H9 (cell line): ENCODE measurements around the gene TMEM150B. TPM values are rescaled to one million over a fixed set of nuclear protein-coding genes. Genes with fewer than 3 reads are reported as not detected.

Experiments
- DNase-seq: peaks from one replicate; pipeline ENCODE4 v3.0.0-alpha.2; 2017
- H2AFZ ChIP-seq: one replicate; pipeline ENCODE4 v1.6.1; 2013; ENCODE audit warnings: mild to moderate bottlenecking, low read length, control low read depth, moderate library complexity
- H2AK5ac ChIP-seq: 2 replicates; pipeline ENCODE4 v1.6.1; 2013; ENCODE audit warnings: low read length, control low read depth, mixed read lengths; ENCODE audit not compliant: insufficient read length
- H2BK120ac ChIP-seq: one replicate; pipeline ENCODE4 v1.6.1; 2013; ENCODE audit warnings: low read depth, mild to moderate bottlenecking, low read length, control low read depth, inconsistent platforms; ENCODE audit not compliant: poor library complexity, severe bottlenecking
- H2BK12ac ChIP-seq: 2 replicates; pipeline ENCODE4 v1.6.1; 2013; ENCODE audit warnings: low read length, control low read depth, mixed read lengths, low read depth; ENCODE audit not compliant: insufficient read length
- H2BK15ac ChIP-seq: 2 replicates; pipeline ENCODE4 v1.6.1; 2013; ENCODE audit warnings: low read depth, low read length, control low read depth
- H2BK20ac ChIP-seq: one replicate; pipeline ENCODE4 v1.6.1; 2013; ENCODE audit warnings: low read depth, mild to moderate bottlenecking, low read length, control low read depth, inconsistent platforms; ENCODE audit not compliant: poor library complexity, severe bottlenecking
- H2BK5ac ChIP-seq: 2 replicates; pipeline ENCODE4 v1.6.1; 2013; ENCODE audit warnings: low read length, control low read depth, mixed read lengths; ENCODE audit not compliant: insufficient read length
- H3K14ac ChIP-seq: 2 replicates; pipeline ENCODE4 v1.6.1; 2013; ENCODE audit warnings: low read length, control low read depth; ENCODE audit not compliant: insufficient read depth
- H3K18ac ChIP-seq: 2 replicates; pipeline ENCODE4 v1.6.1; 2013; ENCODE audit warnings: low read depth, mild to moderate bottlenecking, mixed read lengths, low read length, control low read depth; ENCODE audit not compliant: insufficient read length
- H3K23ac ChIP-seq: 2 replicates; pipeline ENCODE4 v1.6.1; 2013; ENCODE audit warnings: low read length, control low read depth, mixed read lengths, low read depth; ENCODE audit not compliant: insufficient read length
- H3K23me2 ChIP-seq: 2 replicates; pipeline ENCODE4 v1.6.1; 2013; ENCODE audit warnings: low read depth, mild to moderate bottlenecking, mixed read lengths, low read length, control low read depth; ENCODE audit not compliant: insufficient read length, poor library complexity, severe bottlenecking
- H3K27ac ChIP-seq: 2 replicates; pipeline ENCODE4 v1.5.1; 2013; ENCODE audit warnings: low read length, control low read depth, mixed read lengths, low read depth; ENCODE audit not compliant: insufficient read length
- H3K27me3 ChIP-seq: 2 replicates; pipeline ENCODE4 v1.6.1; 2013; ENCODE audit warnings: low read length, control low read depth, inconsistent platforms; ENCODE audit not compliant: insufficient read depth
- H3K4ac ChIP-seq: 2 replicates; pipeline ENCODE4 v1.6.1; 2013; ENCODE audit warnings: low read depth, mild to moderate bottlenecking, control low read depth, inconsistent platforms, low read length, moderate library complexity
- H3K4me1 ChIP-seq: 2 replicates; pipeline ENCODE4 v1.6.1; 2013; ENCODE audit warnings: low read length, control low read depth, inconsistent platforms; ENCODE audit not compliant: insufficient read depth
- H3K4me2 ChIP-seq: 2 replicates; pipeline ENCODE4 v1.6.1; 2013; ENCODE audit warnings: low read length, control low read depth, mixed read lengths; ENCODE audit not compliant: insufficient read length, insufficient read depth
- H3K56ac ChIP-seq: 2 replicates; pipeline ENCODE4 v1.6.1; 2013; ENCODE audit warnings: low read depth, mild to moderate bottlenecking, mixed read lengths, low read length, control low read depth; ENCODE audit not compliant: insufficient read length
- H3K79me1 ChIP-seq: 2 replicates; pipeline ENCODE4 v1.6.1; 2013; ENCODE audit warnings: low read depth, mild to moderate bottlenecking, moderate library complexity, low read length, control low read depth, inconsistent platforms; ENCODE audit not compliant: insufficient read depth, poor library complexity, severe bottlenecking
- H3K79me2 ChIP-seq: 2 replicates; pipeline ENCODE4 v1.6.1; 2013; ENCODE audit warnings: low read length, control low read depth, inconsistent platforms; ENCODE audit not compliant: insufficient read depth
- H3K9ac ChIP-seq: 2 replicates; pipeline ENCODE4 v1.6.1; 2013; ENCODE audit warnings: low read length, control low read depth, mixed read lengths; ENCODE audit not compliant: insufficient read length; ENCODE audit errors: extremely low read depth
- H3K9me3 ChIP-seq: one replicate; pipeline ENCODE4 v1.6.1; 2013; ENCODE audit warnings: low read depth, low read length, inconsistent platforms; ENCODE audit not compliant: control insufficient read depth
- H3T11ph ChIP-seq: one replicate; pipeline ENCODE4 v1.6.1; 2013; ENCODE audit warnings: mild to moderate bottlenecking, low read length, control low read depth, inconsistent platforms
- H4K20me1 ChIP-seq: one replicate; pipeline ENCODE4 v1.6.1; 2013; ENCODE audit not compliant: control insufficient read depth, insufficient read length, insufficient read depth
- H4K5ac ChIP-seq: 2 replicates; pipeline ENCODE4 v1.6.1; 2013; ENCODE audit warnings: low read depth, mild to moderate bottlenecking, mixed read lengths, low read length, control low read depth; ENCODE audit not compliant: insufficient read length
- H4K8ac ChIP-seq: replicated peaks from 2 replicates; pipeline ENCODE4 v1.6.1; 2013; ENCODE audit warnings: low read length, control low read depth, mixed read lengths, low read depth; ENCODE audit not compliant: insufficient read length
- H4K91ac ChIP-seq: 2 replicates; pipeline ENCODE4 v1.6.1; 2013; ENCODE audit warnings: low read depth, mild to moderate bottlenecking, moderate library complexity, mixed read lengths, low read length, control low read depth; ENCODE audit not compliant: insufficient read length
- H3K27ac Mint-ChIP-seq, 3 experiments: 2 replicates in 2 of 3; 3 replicates in 1 of 3; pipeline ENCODE4 v1.8.0; 2020 to 2021; ENCODE audit warnings: mixed read lengths in 3 of 3, mild to moderate bottlenecking in 1 of 3, moderate library complexity in 1 of 3
- H3K27me3 Mint-ChIP-seq: 2 replicates; pipeline ENCODE4 v1.8.0; 2021; ENCODE audit warnings: low read depth, mild to moderate bottlenecking, moderate library complexity, mixed read lengths
- H3K36me3 Mint-ChIP-seq, 3 experiments: 2 replicates in 2 of 3; 3 replicates in 1 of 3; pipeline ENCODE4 v1.8.0; 2020 to 2021; ENCODE audit warnings: low read depth in 3 of 3, mixed read lengths in 3 of 3; ENCODE audit not compliant: insufficient read depth in 1 of 3
- H3K4me1 Mint-ChIP-seq, 2 experiments: 2 replicates each; pipeline ENCODE4 v1.8.0; 2020; ENCODE audit warnings: mixed read lengths in 2 of 2
- H3K4me3 Mint-ChIP-seq, 2 experiments: 2 replicates in 1 of 2; 3 replicates in 1 of 2; pipeline ENCODE4 v1.8.0; 2020 to 2021; ENCODE audit warnings: mild to moderate bottlenecking in 2 of 2, mixed read lengths in 2 of 2, moderate library complexity in 1 of 2
- H3K9me3 Mint-ChIP-seq, 2 experiments: 2 replicates in 1 of 2; 3 replicates in 1 of 2; pipeline ENCODE4 v1.8.0; 2020; ENCODE audit warnings: mild to moderate bottlenecking in 2 of 2, mixed read lengths in 2 of 2, moderate library complexity in 1 of 2
- CTCF ChIP-seq: fragments of 200-600 bp; sonication (generic); conservative IDR thresholded peaks from 3 replicates; pipeline ENCODE4 v1.8.0; 2021; ENCODE audit warnings: antibody characterized with exemption, mild to moderate bottlenecking
- WGBS: extraction: QIAGEN DNeasy Blood & Tissue Kit; methylation state at CpG from one replicate; pipeline ENCODE4 v1.1.7; 2013; ENCODE audit warnings: missing lambda C conversion rate, low lambda C conversion rate, mixed read lengths; ENCODE audit not compliant: insufficient read length; ENCODE audit errors: extremely low coverage; 5-methylcytosine and 5-hydroxymethylcytosine counted together
- total RNA-seq: library from RNA; stranded (reverse); gene quantifications from 2 replicates; pipeline ENCODE4 v1.2.1, GENCODE V29; 2021

The TMEM150B gene
- total RNA-seq, 1 experiment from 2014 or later = 0.63 TPM

GRCh38 chr19:55373306-55373992 lies 48.3 kb upstream of the TMEM150B start:
- Mint-ChIP-seq H3K4me1 (peaks cover 35 to 56% of the 10 kb centered on the region in 2 experiments), H3K36me3 (peaks cover 0 to 6% (median 0%) of the 10 kb centered on the region in 3 experiments; a peak in 1 of 7 replicates), H3K27ac (peak overlapping the region; percentile 17 to 55 (median 46); a peak in 3 of 7 replicates), H3K9me3 (peaks cover 0 to 5% of the 10 kb centered on the region in 2 experiments; a peak in 2 of 5 replicates), H3K4me3 (peak overlapping the region; percentile 4 to 51; a peak in 3 of 5 replicates), H3K27me3 (peaks cover 68% of the 10 kb centered on the region)
- no peaks in the 10 kb centered on the region for H4K20me1 ChIP-seq
- H3K79me2 ChIP-seq = no peaks in the 10 kb centered on the region
- H4K8ac ChIP-seq = no peak overlapping the region
- no peak overlapping the region for H3T11ph ChIP-seq
- H4K5ac ChIP-seq = no peak overlapping the region
- no peak overlapping the region for H2BK5ac ChIP-seq
- H3K14ac ChIP-seq = no peak overlapping the region
- WGBS = no CpG with 5 or more reads among the region's 9 CpGs
- H4K91ac ChIP-seq = no peak overlapping the region
- no peak overlapping the region for H3K27ac ChIP-seq
- no peak overlapping the region for H2BK20ac ChIP-seq
- peak overlapping the region; percentile 33 for H3K4me2 ChIP-seq
- H3K79me1 ChIP-seq = no peaks in the 10 kb centered on the region
- H2BK12ac ChIP-seq = no peak overlapping the region
- H3K23me2 ChIP-seq = peaks cover 17% of the 10 kb centered on the region
- no peak for TF ChIP-seq CTCF
- H2BK15ac ChIP-seq = no peak overlapping the region
- H3K56ac ChIP-seq = no peak overlapping the region
- H3K18ac ChIP-seq = peak overlapping the region; percentile 22
- no peak overlapping the region for H2AFZ ChIP-seq
- no peaks in the 10 kb centered on the region; the same call in 1 of the 2 replicates for H3K4me1 ChIP-seq
- no peak overlapping the region for H2AK5ac ChIP-seq
- no peaks in the 10 kb centered on the region for H3K9me3 ChIP-seq
- peak; percentile 53 for DNase-seq
- H3K9ac ChIP-seq = no peak overlapping the region
- H3K23ac ChIP-seq = no peak overlapping the region
- no peak overlapping the region for H3K4ac ChIP-seq
- H3K27me3 ChIP-seq = peaks cover 5% of the 10 kb centered on the region; the same call in 1 of the 2 replicates
- H2BK120ac ChIP-seq = no peak overlapping the region
